Vagina (tissue), 2 donors: ENCODE results near the gene FAAH2.

Source experiments
- CTCF ChIP-seq, 3 experiments: fragments of 450-650 bp in 2 of 3; fragments of 200-600 bp in 1 of 3; sonication (generic) in 1 of 3; IDR thresholded peaks; one replicate each; pipeline ENCODE4 v1.5.1; 2017 to 2019; ENCODE audit warnings: antibody characterized with exemption in 3 of 3, mild to moderate bottlenecking in 2 of 3, moderate library complexity in 2 of 3
- POLR2A ChIP-seq, 2 donors: fragments of 450-650 bp; IDR thresholded peaks; one replicate each; pipeline ENCODE4 v1.6.1; 2017; ENCODE audit warnings: antibody characterized with exemption in 2 of 2, mild to moderate bottlenecking in 2 of 2, moderate library complexity in 2 of 2

GRCh38 chrX:57528670-57529255 lies 242.3 kb downstream of the FAAH2 start:
- TF ChIP-seq POLR2A (IDR thresholded peaks at IDR 0.05) (no peak), CTCF (IDR thresholded peaks at IDR 0.05) (no peak)
